IMR-90 (cell line): ENCODE results near the gene PRR5. TPM values are rescaled to one million over a fixed set of nuclear protein-coding genes. Genes with fewer than 3 reads are reported as not detected.

Experiments
- ATAC-seq: fragments of 200-7000 bp; cut with Tn5 transposase; 2 replicates; pipeline ENCODE4 v1.9.1; 2020; ENCODE audit warnings: low read depth, mild to moderate bottlenecking, moderate library complexity
- BruUV-seq: library from RNA; stranded (reverse); fragments of 400-500 nt; replicated peaks from 2 replicates; lab custom pipeline; 2021; lab: Mats Ljungman, UMichigan
- CTCF ChIA-PET: fragments of 300-600 bp; formaldehyde crosslinking; extraction: SDS; loops from one replicate; lab custom pipeline; 2021; ENCODE audit warnings: antibody characterized with exemption; lab: Yijun Ruan, JAX
- POLR2A ChIA-PET: fragments of 300-600 bp; sonication (Branson Sonifier 250); formaldehyde crosslinking; loops from one replicate; lab custom pipeline; 2022; ENCODE audit warnings: antibody characterized with exemption; ENCODE audit not compliant: unreplicated experiment; lab: Charles Lee
- DNase-seq: peaks from one replicate; pipeline ENCODE4 v3.0.0; 2013
- H2AFZ ChIP-seq: replicated peaks from 2 replicates; pipeline ENCODE3; 2013; ENCODE audit warnings: low read length, mild to moderate bottlenecking; ENCODE audit not compliant: poor library complexity
- H2AK5ac ChIP-seq: 2 replicates; pipeline ENCODE4 v1.6.1; 2013; ENCODE audit warnings: low read depth, low read length, inconsistent platforms
- H2AK9ac ChIP-seq: replicated peaks from 2 replicates; pipeline ENCODE3; 2013; ENCODE audit warnings: mild to moderate bottlenecking, low read depth, low read length, moderate library complexity; ENCODE audit not compliant: poor library complexity
- H2BK120ac ChIP-seq: 2 replicates; pipeline ENCODE4 v1.6.1; 2013; ENCODE audit warnings: low read depth, low read length, inconsistent platforms
- H2BK15ac ChIP-seq: 3 replicates; pipeline ENCODE4 v1.6.1; 2013; ENCODE audit warnings: low read depth, low read length, inconsistent platforms
- H2BK20ac ChIP-seq: 2 replicates; pipeline ENCODE4 v1.6.1; 2013; ENCODE audit warnings: low read depth, mild to moderate bottlenecking, inconsistent platforms, low read length, moderate library complexity
- H2BK5ac ChIP-seq: 2 replicates; pipeline ENCODE4 v1.6.1; 2013; ENCODE audit warnings: mild to moderate bottlenecking, low read depth, low read length, inconsistent platforms; ENCODE audit not compliant: poor library complexity, severe bottlenecking
- H3K14ac ChIP-seq: replicated peaks from 2 replicates; pipeline ENCODE4 v1.6.1; 2013; ENCODE audit warnings: low read depth, low read length, inconsistent platforms
- H3K18ac ChIP-seq: 2 replicates; pipeline ENCODE4 v1.6.1; 2013; ENCODE audit warnings: low read depth, low read length, control low read depth
- H3K23ac ChIP-seq: 2 replicates; pipeline ENCODE4 v1.6.1; 2013; ENCODE audit warnings: low read depth, low read length, inconsistent platforms
- H3K27ac ChIP-seq: 2 replicates; pipeline ENCODE4 v1.5.1; 2013; ENCODE audit warnings: mild to moderate bottlenecking, control low read depth, low read length; ENCODE audit not compliant: insufficient read depth
- H3K27me3 ChIP-seq: 2 replicates; pipeline ENCODE4 v1.6.1; 2013; ENCODE audit warnings: low read length; ENCODE audit not compliant: control insufficient read depth, insufficient read depth
- H3K36me3 ChIP-seq: 2 replicates; pipeline ENCODE4 v1.6.1; 2013; ENCODE audit warnings: low read length, mixed read lengths; ENCODE audit not compliant: control insufficient read depth, insufficient read depth
- H3K4ac ChIP-seq: 2 replicates; pipeline ENCODE4 v1.6.1; 2013; ENCODE audit warnings: low read depth, low read length, inconsistent platforms
- H3K4me1 ChIP-seq: 2 replicates; pipeline ENCODE4 v1.6.1; 2013; ENCODE audit warnings: low read length, mixed read lengths; ENCODE audit not compliant: control insufficient read depth, insufficient read depth
- H3K4me2 ChIP-seq: 2 replicates; pipeline ENCODE4 v1.6.1; 2013; ENCODE audit warnings: low read depth, mild to moderate bottlenecking, control low read depth, low read length, moderate library complexity
- H3K4me3 ChIP-seq: 2 replicates; pipeline ENCODE4 v1.5.1; 2013; ENCODE audit warnings: low read depth, mild to moderate bottlenecking, control low read depth, low read length, moderate library complexity; ENCODE audit not compliant: insufficient read depth
- H3K56ac ChIP-seq: 2 replicates; pipeline ENCODE4 v1.6.1; 2013; ENCODE audit warnings: low read length, inconsistent platforms; ENCODE audit not compliant: insufficient read depth; ENCODE audit errors: extremely low read depth
- H3K79me1 ChIP-seq, 2 experiments: 2 replicates each; pipeline ENCODE4 v1.6.1; 2013; ENCODE audit warnings: low read length in 2 of 2, inconsistent platforms in 1 of 2, low read depth in 1 of 2
- H3K9ac ChIP-seq: 2 replicates; pipeline ENCODE4 v1.6.1; 2013; ENCODE audit warnings: low read depth, low read length, control low read depth
- H3K9me1 ChIP-seq: 2 replicates; pipeline ENCODE4 v1.6.1; 2013; ENCODE audit warnings: low read length, inconsistent platforms; ENCODE audit not compliant: insufficient read depth
- H3K9me3 ChIP-seq: 2 replicates; pipeline ENCODE4 v1.6.1; 2013; ENCODE audit warnings: low read length; ENCODE audit not compliant: control insufficient read depth, insufficient read depth
- H4K20me1 ChIP-seq: 2 replicates; pipeline ENCODE4 v1.6.1; 2013; ENCODE audit warnings: low read length, inconsistent platforms; ENCODE audit not compliant: insufficient read depth
- H4K5ac ChIP-seq: 2 replicates; pipeline ENCODE4 v1.6.1; 2013; ENCODE audit warnings: mild to moderate bottlenecking, low read depth, low read length, control low read depth
- H4K8ac ChIP-seq, 2 experiments: 2 replicates each; pipeline ENCODE4 v1.6.1; 2013; ENCODE audit warnings: low read depth in 2 of 2, low read length in 2 of 2, control low read depth in 1 of 2, inconsistent platforms in 1 of 2
- H4K91ac ChIP-seq: 2 replicates; pipeline ENCODE4 v1.6.1; 2013; ENCODE audit warnings: low read depth, low read length, inconsistent platforms; ENCODE audit not compliant: insufficient read depth
- BHLHE40 ChIP-seq: fragments of 150-350 bp; IDR thresholded peaks from 2 replicates; pipeline ENCODE4 v1.6.1; 2016; ENCODE audit warnings: mild to moderate bottlenecking, low read depth, low read length
- WGBS, 2 experiments: methylation state at CpG; one replicate each; pipeline versions ENCODE4 v1.1.5 to v1.1.7; 2013; ENCODE audit warnings: missing lambda C conversion rate in 2 of 2; ENCODE audit not compliant: insufficient read length in 1 of 2; ENCODE audit errors: extremely low coverage in 2 of 2; 5-methylcytosine and 5-hydroxymethylcytosine counted together
- dilution Hi-C: fragments of 300-500 bp; cut with HindIII; formaldehyde crosslinking; loops from one replicate; pipeline ENCODE4 v1.14.3; 2018; ENCODE audit warnings: low sequenced_read_pairs; ENCODE audit not compliant: unreplicated experiment
- in situ Hi-C: fragments of 300-500 bp; cut with MboI; formaldehyde crosslinking; loops from 3 replicates; pipeline ENCODE4 v1.14.3; 2019; ENCODE audit warnings: low sequenced_read_pairs, inconsistent platforms, mixed read lengths
- intact Hi-C: fragments of 100-400 bp; cut with micrococcal nuclease; formaldehyde crosslinking; loops from 2 replicates; pipeline ENCODE4 v1.10.0; 2022
- polyA plus RNA-seq, 3 experiments: library from polyadenylated mRNA; depleted of rRNA; stranded (reverse); fragments of >200 nt; gene quantifications; 2 replicates each; pipeline ENCODE4 v1.2.3, GENCODE V29; 2012; ENCODE audit warnings: low replicate concordance in 1 of 3
- total RNA-seq: library from RNA; depleted of rRNA; stranded (reverse); fragments of >200 nt; gene quantifications from 2 replicates; pipeline ENCODE4 v1.2.3, GENCODE V29; 2012
- TF ChIP-seq, protein P1 (sequence below): fragments of 150-350 bp; IDR thresholded peaks from 2 replicates; pipeline ENCODE4 v1.6.1; 2016; ENCODE audit warnings: low read depth, mild to moderate bottlenecking, low read length, moderate library complexity, borderline replicate concordance
- TF ChIP-seq, protein P2 (sequence below): fragments of 150-350 bp; IDR thresholded peaks from 2 replicates; pipeline ENCODE4 v1.6.1; 2017; ENCODE audit warnings: mild to moderate bottlenecking, antibody characterized with exemption, low read length, low read depth

Gene PRR5
- total and polyA plus RNA-seq, 2 of the 4 experiments (the other 2 are of a cell fraction): 8.1 to 24.3 TPM

DNA sequence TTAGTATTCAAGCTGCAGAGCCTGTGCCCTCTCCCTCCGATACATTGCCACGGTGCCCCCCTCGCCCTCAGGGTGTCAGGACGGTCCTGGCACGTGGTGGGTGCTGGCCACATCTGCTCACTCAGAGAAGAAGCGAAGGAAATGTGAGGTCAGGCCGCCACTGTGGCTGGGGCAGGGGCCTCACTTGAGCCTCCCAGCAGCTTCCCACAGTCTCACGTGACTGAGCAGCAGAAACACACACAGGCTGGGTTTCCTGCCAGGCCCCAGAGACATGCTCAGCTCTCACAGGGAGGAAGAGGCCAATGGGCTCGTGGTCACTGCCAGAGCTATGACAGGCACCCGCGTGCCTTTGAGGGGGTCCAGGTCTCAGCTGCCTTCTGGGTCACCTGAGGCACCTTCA, 37.9 kb upstream of the PRR5 start:
- Histone ChIP-seq H4K8ac (peak overlapping the region; percentile 6 to 69; a peak in 2 of 4 replicates), H2BK5ac (no peak overlapping the region), H3K36me3 (no peaks in the 10 kb centered on the region), H3K27ac (peak overlapping the region; percentile 66), H2BK120ac (peak overlapping the region; percentile 77; the same call in 1 of the 2 replicates), H4K20me1 (no peaks in the 10 kb centered on the region; the same call in 1 of the 2 replicates), H2BK20ac (0 out of 2 replicates have a peak overlapping the region, but pooled peaks have one; percentile 1), H3K4me3 (no peak overlapping the region), H3K9ac (peak overlapping the region; percentile 37; the same call in 1 of the 2 replicates), H2BK15ac (no peak overlapping the region), H3K4me1 (peaks cover 18% of the 10 kb centered on the region), H3K79me1 (peaks cover 0 to under 1% of the 10 kb centered on the region in 2 experiments; a peak in 1 of 4 replicates), H3K9me1 (no peaks in the 10 kb centered on the region), H3K56ac (no peak overlapping the region), H2AK5ac (peak overlapping the region; percentile 24; the same call in 1 of the 2 replicates), H3K14ac (no peak overlapping the region; the same call in none of the 2 replicates), H3K9me3 (no peaks in the 10 kb centered on the region), H4K91ac (peak overlapping the region; percentile 50; the same call in 1 of the 2 replicates), H4K5ac (peak overlapping the region; percentile 15; the same call in 1 of the 2 replicates), H2AK9ac (no peak overlapping the region), H2AFZ (peak overlapping the region; percentile 85), H3K23ac (no peak overlapping the region), H3K18ac (peak overlapping the region; percentile 11; the same call in 1 of the 2 replicates), H3K4me2 (no peak overlapping the region; the same call in 1 of the 2 replicates), H3K27me3 (no peaks in the 10 kb centered on the region), H3K4ac (peak overlapping the region; percentile 64)
- ChIA-PET POLR2A (no interaction called here), CTCF (interaction anchor here (0.6 kb wide), 1 partner anchor 17 kb away, joined by 3 read pairs; no protein-coding TSS in a partner anchor)
- no TSS peak for BruUV-seq
- peak; percentile 84 for TF ChIP-seq BHLHE40
- TF ChIP-seq, protein P1, sequence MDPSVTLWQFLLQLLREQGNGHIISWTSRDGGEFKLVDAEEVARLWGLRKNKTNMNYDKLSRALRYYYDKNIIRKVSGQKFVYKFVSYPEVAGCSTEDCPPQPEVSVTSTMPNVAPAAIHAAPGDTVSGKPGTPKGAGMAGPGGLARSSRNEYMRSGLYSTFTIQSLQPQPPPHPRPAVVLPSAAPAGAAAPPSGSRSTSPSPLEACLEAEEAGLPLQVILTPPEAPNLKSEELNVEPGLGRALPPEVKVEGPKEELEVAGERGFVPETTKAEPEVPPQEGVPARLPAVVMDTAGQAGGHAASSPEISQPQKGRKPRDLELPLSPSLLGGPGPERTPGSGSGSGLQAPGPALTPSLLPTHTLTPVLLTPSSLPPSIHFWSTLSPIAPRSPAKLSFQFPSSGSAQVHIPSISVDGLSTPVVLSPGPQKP: no peak
- TF ChIP-seq, protein P2, sequence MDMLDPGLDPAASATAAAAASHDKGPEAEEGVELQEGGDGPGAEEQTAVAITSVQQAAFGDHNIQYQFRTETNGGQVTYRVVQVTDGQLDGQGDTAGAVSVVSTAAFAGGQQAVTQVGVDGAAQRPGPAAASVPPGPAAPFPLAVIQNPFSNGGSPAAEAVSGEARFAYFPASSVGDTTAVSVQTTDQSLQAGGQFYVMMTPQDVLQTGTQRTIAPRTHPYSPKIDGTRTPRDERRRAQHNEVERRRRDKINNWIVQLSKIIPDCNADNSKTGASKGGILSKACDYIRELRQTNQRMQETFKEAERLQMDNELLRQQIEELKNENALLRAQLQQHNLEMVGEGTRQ: peak; percentile 72
- dilution Hi-C loops (no loop called here), intact Hi-C loops (no loop called here), in situ Hi-C loops (no loop called here)
- DNase-seq (peak; percentile 61), ATAC-seq (peak; percentile 40)
- 33% methylated on average over 8 of the region's 11 CpGs; no CpG with 5 or more reads in 1 of the 2 experiments for WGBS, 2 experiments
